PC-9 (cell line): ENCODE results near the gene UBE3C.

Source experiments
- EZH2 ChIP-seq: fragments of 200-600 bp; sonication (generic); IDR thresholded peaks from 2 replicates; pipeline ENCODE4 v1.8.0; 2017; ENCODE audit warnings: antibody characterized with exemption, low read depth
- TF ChIP-seq, protein P1 (sequence below): fragments of 200-600 bp; sonication (generic); conservative IDR thresholded peaks from 2 replicates; pipeline ENCODE4 v1.6.1; 2017; ENCODE audit warnings: mixed run types, antibody characterized with exemption, mild to moderate bottlenecking, moderate library complexity

DNA sequence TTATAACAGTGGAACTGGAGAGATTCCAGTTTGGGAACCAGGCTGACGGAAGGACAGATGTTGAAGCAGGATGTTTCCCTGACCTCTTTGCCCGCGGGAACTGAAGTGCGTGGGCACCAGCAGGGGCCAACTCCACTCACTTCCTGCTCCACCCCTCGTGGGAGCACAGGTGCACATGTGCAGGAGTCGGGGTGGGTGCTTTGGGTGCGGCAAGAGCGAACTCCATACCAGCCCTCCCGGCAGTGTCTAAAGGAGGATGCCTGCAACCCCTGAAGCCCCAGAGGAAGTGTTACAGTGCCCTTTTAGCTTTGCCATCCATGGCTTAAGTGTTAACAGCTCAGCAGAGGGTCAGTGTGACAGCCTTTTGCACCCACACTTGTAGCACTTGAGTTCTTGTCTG is 27.4 kb upstream of the UBE3C start:
- TF ChIP-seq, protein P1, sequence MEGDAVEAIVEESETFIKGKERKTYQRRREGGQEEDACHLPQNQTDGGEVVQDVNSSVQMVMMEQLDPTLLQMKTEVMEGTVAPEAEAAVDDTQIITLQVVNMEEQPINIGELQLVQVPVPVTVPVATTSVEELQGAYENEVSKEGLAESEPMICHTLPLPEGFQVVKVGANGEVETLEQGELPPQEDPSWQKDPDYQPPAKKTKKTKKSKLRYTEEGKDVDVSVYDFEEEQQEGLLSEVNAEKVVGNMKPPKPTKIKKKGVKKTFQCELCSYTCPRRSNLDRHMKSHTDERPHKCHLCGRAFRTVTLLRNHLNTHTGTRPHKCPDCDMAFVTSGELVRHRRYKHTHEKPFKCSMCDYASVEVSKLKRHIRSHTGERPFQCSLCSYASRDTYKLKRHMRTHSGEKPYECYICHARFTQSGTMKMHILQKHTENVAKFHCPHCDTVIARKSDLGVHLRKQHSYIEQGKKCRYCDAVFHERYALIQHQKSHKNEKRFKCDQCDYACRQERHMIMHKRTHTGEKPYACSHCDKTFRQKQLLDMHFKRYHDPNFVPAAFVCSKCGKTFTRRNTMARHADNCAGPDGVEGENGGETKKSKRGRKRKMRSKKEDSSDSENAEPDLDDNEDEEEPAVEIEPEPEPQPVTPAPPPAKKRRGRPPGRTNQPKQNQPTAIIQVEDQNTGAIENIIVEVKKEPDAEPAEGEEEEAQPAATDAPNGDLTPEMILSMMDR = no peak
- TF ChIP-seq EZH2 = no peak
